Loucy (cell line): Measurements from ENCODE around the gene HEXIM1.

Experiments used
- EZH2phosphoT487 ChIP-seq: fragments of 200-600 bp; IDR thresholded peaks from 2 replicates; pipeline ENCODE4 v1.6.1; 2018; ENCODE audit warnings: antibody characterized with exemption, mild to moderate bottlenecking, moderate library complexity, borderline replicate concordance
- TF ChIP-seq, protein P1 (sequence below): fragments of 200-600 bp; sonication (generic); conservative IDR thresholded peaks from 2 replicates; pipeline ENCODE4 v1.5.1; 2014; ENCODE audit warnings: mild to moderate bottlenecking, antibody characterized with exemption, low read length

DNA sequence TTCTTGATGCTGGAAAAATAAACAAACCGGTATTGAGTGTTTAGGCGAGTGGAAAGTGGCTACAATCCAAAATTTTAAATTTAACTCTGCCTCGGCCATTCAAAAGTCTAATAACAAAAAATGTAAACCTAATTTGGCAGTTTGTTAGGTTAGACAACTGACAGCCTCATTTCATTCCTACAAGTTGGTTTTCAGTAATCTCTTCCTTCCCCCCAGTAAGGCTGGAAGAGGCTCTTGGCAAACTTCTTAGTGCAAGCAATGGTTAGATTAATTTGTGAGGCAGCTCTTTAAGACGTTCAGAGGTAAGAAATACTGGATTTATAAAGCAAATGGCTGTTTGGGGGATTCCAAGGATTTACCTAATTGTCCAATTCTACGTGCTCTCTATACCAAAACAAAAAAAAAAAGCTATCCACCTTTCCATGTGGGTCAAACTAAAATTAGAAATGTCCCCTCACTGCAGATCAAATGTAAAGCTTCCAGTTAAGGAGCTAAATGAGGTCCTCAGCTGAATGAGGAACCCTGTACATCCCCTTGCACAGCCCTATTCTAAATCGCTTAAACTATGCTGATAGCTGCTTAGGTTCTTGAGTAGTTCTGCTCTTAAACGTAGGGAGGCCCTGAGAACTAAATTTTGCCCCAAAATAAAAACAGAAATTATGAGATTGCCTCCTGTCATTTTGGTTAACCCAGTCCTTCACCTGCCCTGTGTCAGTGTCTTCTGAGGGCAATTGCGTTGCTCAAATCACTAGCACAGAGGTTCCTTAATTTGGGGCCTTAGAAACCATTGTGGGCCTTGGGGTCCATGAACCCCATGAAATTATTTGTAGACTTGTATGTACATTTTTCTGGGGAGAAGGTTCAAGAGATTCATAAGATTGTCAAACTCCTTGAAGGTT lies 2.9 kb downstream of the HEXIM1 start:
- TF ChIP-seq, protein P1, sequence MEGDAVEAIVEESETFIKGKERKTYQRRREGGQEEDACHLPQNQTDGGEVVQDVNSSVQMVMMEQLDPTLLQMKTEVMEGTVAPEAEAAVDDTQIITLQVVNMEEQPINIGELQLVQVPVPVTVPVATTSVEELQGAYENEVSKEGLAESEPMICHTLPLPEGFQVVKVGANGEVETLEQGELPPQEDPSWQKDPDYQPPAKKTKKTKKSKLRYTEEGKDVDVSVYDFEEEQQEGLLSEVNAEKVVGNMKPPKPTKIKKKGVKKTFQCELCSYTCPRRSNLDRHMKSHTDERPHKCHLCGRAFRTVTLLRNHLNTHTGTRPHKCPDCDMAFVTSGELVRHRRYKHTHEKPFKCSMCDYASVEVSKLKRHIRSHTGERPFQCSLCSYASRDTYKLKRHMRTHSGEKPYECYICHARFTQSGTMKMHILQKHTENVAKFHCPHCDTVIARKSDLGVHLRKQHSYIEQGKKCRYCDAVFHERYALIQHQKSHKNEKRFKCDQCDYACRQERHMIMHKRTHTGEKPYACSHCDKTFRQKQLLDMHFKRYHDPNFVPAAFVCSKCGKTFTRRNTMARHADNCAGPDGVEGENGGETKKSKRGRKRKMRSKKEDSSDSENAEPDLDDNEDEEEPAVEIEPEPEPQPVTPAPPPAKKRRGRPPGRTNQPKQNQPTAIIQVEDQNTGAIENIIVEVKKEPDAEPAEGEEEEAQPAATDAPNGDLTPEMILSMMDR, result no peak
- no peak for TF ChIP-seq EZH2phosphoT487
